AG04450 (cell line): Measurements from ENCODE around the gene KLHL7. TPM values are rescaled to one million over a fixed set of nuclear protein-coding genes. Genes with fewer than 3 reads are reported as not detected.

Experiments used
- CTCF ChIA-PET: fragments of 300-600, 350-600 bp; formaldehyde crosslinking; extraction: SDS; loops from one replicate; lab custom pipeline; 2022; ENCODE audit warnings: antibody characterized with exemption, inconsistent platforms; lab: Charles Lee
- POLR2A ChIA-PET: fragments of 350-600 bp; formaldehyde crosslinking; extraction: SDS; loops from one replicate; lab custom pipeline; 2021; ENCODE audit warnings: antibody characterized with exemption, inconsistent platforms; lab: Yijun Ruan, JAX
- DNase-seq: peaks from one replicate; pipeline ENCODE4 v3.0.0-alpha.2; 2011; ENCODE audit warnings: low read depth, low spot score
- H3K27ac ChIP-seq: one replicate; pipeline ENCODE4 v1.5.1; 2012; ENCODE audit warnings: low read depth, low read length, control low read depth
- H3K27me3 ChIP-seq: one replicate; pipeline ENCODE4 v1.6.0; 2012; ENCODE audit warnings: low read length; ENCODE audit not compliant: control insufficient read depth, insufficient read depth
- H3K4me3 ChIP-seq: 2 replicates; pipeline ENCODE4 v1.5.1; 2011; ENCODE audit warnings: mild to moderate bottlenecking, low read depth, low read length, control low read depth
- H3K9me3 ChIP-seq: 2 replicates; pipeline ENCODE4 v1.5.1; 2012; ENCODE audit warnings: low read length; ENCODE audit not compliant: control insufficient read depth, insufficient read depth
- CTCF ChIP-seq: IDR thresholded peaks from 2 replicates; pipeline ENCODE4 v1.5.1; 2011; ENCODE audit warnings: low read depth, low read length, control low read depth, inconsistent platforms
- polyA plus RNA-seq: library from polyadenylated mRNA; depleted of rRNA; stranded (reverse); fragments of >200 nt; gene quantifications from 2 replicates; pipeline ENCODE4 v1.2.3, GENCODE V29; 2011

The KLHL7 gene
- polyA plus RNA-seq, 1 experiment: 53.7 TPM

- H3K27ac ChIP-seq: no peak overlapping the region
- peaks cover 4% of the 10 kb centered on the region; the same call in 1 of the 2 replicates for H3K9me3 ChIP-seq
- H3K27me3 ChIP-seq: no peaks in the 10 kb centered on the region
- CTCF ChIA-PET: interaction anchor here (0.8 kb wide), 1 partner anchor 23 kb away, joined by 3 read pairs; no protein-coding TSS in a partner anchor
- no peak for TF ChIP-seq CTCF
- no peak overlapping the region for H3K4me3 ChIP-seq
- no peak for DNase-seq
- POLR2A ChIA-PET: no interaction called here
Observed at GRCh38 chr7:23109470-23109869, 3.9 kb downstream of the KLHL7 start.

GRCh38 chr7:23114896-23115295, 9.3 kb downstream of the KLHL7 start:
- Histone ChIP-seq H3K4me3 (no peak overlapping the region), H3K9me3 (no peaks in the 10 kb centered on the region), H3K27ac (no peak overlapping the region), H3K27me3 (no peaks in the 10 kb centered on the region)
- no peak for DNase-seq
- ChIA-PET POLR2A (interaction anchor here (0.6 to 1.8 kb wide), 2 partner anchors 9 to 292 kb away, joined by 3 to 4 read pairs; partner anchors contain the start of genes KLHL7 and TOMM7), CTCF (interaction anchor here (1.1 to 3.1 kb wide), 3 partner anchors 8 to 59 kb away, joined by 4 to 17 read pairs (median 14); no protein-coding TSS in a partner anchor)
- no peak for TF ChIP-seq CTCF

GRCh38 chr7:23115991-23116390, 10.4 kb downstream of the KLHL7 start:
- CTCF ChIA-PET: interaction anchor here (0.5 to 4.2 kb wide), 5 partner anchors 10 to 146 kb away, joined by 3 to 20 read pairs (median 4); no protein-coding TSS in a partner anchor
- no peak for DNase-seq
- H3K9me3 ChIP-seq: no peaks in the 10 kb centered on the region
- POLR2A ChIA-PET: interaction anchor here (0.6 kb wide), 1 partner anchor 31 kb away, joined by 8 read pairs; no protein-coding TSS in a partner anchor
- no peak overlapping the region for H3K4me3 ChIP-seq
- H3K27ac ChIP-seq: no peak overlapping the region
- no peaks in the 10 kb centered on the region for H3K27me3 ChIP-seq
- no peak for TF ChIP-seq CTCF

GRCh38 chr7:23117841-23118240, 12.3 kb downstream of the KLHL7 start:
- Histone ChIP-seq H3K27me3 (no peaks in the 10 kb centered on the region), H3K9me3 (no peaks in the 10 kb centered on the region), H3K27ac (no peak overlapping the region), H3K4me3 (no peak overlapping the region)
- TF ChIP-seq CTCF: no peak
- ChIA-PET POLR2A (no interaction called here), CTCF (interaction anchor here (4.2 kb wide), 1 partner anchor 32 kb away, joined by 20 read pairs; no protein-coding TSS in a partner anchor)
- DNase-seq: no peak

- Histone ChIP-seq H3K4me3 (no peak overlapping the region), H3K27me3 (no peaks in the 10 kb centered on the region), H3K27ac (no peak overlapping the region), H3K9me3 (no peaks in the 10 kb centered on the region)
- TF ChIP-seq CTCF: no peak
- CTCF ChIA-PET: no interaction called here
- DNase-seq: no peak
- POLR2A ChIA-PET: no interaction called here
Observed at GRCh38 chr7:23120106-23120505, 14.5 kb downstream of the KLHL7 start.
